Mesendoderm (in vitro differentiated cells): ENCODE data around the gene TBXA2R.
A peak's percentile ranks its signal among the peaks of the same experiment; 100 is the strongest.
"Not testable (repeated sequence)": the region's sequence is repeated elsewhere in the genome, so short reads cannot be mapped to it uniquely, and the experiment has no call there.

Experiments
- DNase-seq: peaks from one replicate; pipeline ENCODE4 v3.0.0; 2013
- H2AK5ac ChIP-seq: 2 replicates; pipeline ENCODE4 v1.6.1; 2013; ENCODE audit warnings: low read length, inconsistent platforms
- H2BK120ac ChIP-seq: 2 replicates; pipeline ENCODE4 v1.6.1; 2013; ENCODE audit warnings: low read depth, mild to moderate bottlenecking, low read length, moderate library complexity, mixed read lengths
- H2BK15ac ChIP-seq: replicated peaks from 2 replicates; pipeline ENCODE4 v1.6.1; 2013; ENCODE audit warnings: low read depth, mild to moderate bottlenecking, moderate library complexity
- H2BK5ac ChIP-seq: 2 replicates; pipeline ENCODE4 v1.6.1; 2013; ENCODE audit warnings: low read length, inconsistent platforms
- H3K18ac ChIP-seq: 2 replicates; pipeline ENCODE4 v1.6.1; 2013; ENCODE audit warnings: mild to moderate bottlenecking, low read length, mixed read lengths
- H3K23ac ChIP-seq: one replicate; pipeline ENCODE4 v1.6.1; 2013; ENCODE audit warnings: low read length
- H3K27ac ChIP-seq: 2 replicates; pipeline ENCODE4 v1.5.1; 2013; ENCODE audit warnings: low read depth, mild to moderate bottlenecking, inconsistent platforms, low read length, moderate library complexity
- H3K27me3 ChIP-seq: 2 replicates; pipeline ENCODE4 v1.6.1; 2013; ENCODE audit warnings: low read length, control low read depth, mild to moderate bottlenecking, inconsistent platforms; ENCODE audit not compliant: insufficient read depth, poor library complexity
- H3K36me3 ChIP-seq: 2 replicates; pipeline ENCODE4 v1.6.1; 2013; ENCODE audit warnings: low read length, inconsistent platforms; ENCODE audit not compliant: control insufficient read depth, insufficient read depth
- H3K4ac ChIP-seq: one replicate; pipeline ENCODE4 v1.6.1; 2013; ENCODE audit warnings: low read depth, mild to moderate bottlenecking, low read length, moderate library complexity
- H3K4me1 ChIP-seq: 2 replicates; pipeline ENCODE4 v1.6.1; 2013; ENCODE audit warnings: low read depth, low read length, inconsistent platforms; ENCODE audit not compliant: control insufficient read depth
- H3K4me2 ChIP-seq: 2 replicates; pipeline ENCODE4 v1.6.1; 2013; ENCODE audit warnings: low read length
- H3K4me3 ChIP-seq: 2 replicates; pipeline ENCODE4 v1.5.1; 2013; ENCODE audit warnings: mild to moderate bottlenecking, low read length
- H3K56ac ChIP-seq: one replicate; pipeline ENCODE4 v1.6.1; 2013; ENCODE audit warnings: low read length
- H3K79me1 ChIP-seq: 2 replicates; pipeline ENCODE4 v1.6.1; 2013; ENCODE audit warnings: low read length, inconsistent platforms
- H3K79me2 ChIP-seq: 2 replicates; pipeline ENCODE4 v1.6.1; 2013; ENCODE audit warnings: mild to moderate bottlenecking, low read length; ENCODE audit not compliant: control insufficient read depth, insufficient read depth
- H3K9ac ChIP-seq: 2 replicates; pipeline ENCODE4 v1.6.1; 2013; ENCODE audit warnings: low read length, inconsistent platforms
- H4K5ac ChIP-seq: one replicate; pipeline ENCODE4 v1.6.1; 2013; ENCODE audit warnings: low read length
- H4K8ac ChIP-seq: one replicate; pipeline ENCODE4 v1.6.1; 2013; ENCODE audit warnings: low read depth, mild to moderate bottlenecking, control low read depth, low read length, moderate library complexity
- WGBS: extraction: QIAGEN DNeasy Blood & Tissue Kit; methylation state at CpG from one replicate; pipeline ENCODE4 v1.1.7; 2013; ENCODE audit warnings: low lambda C conversion rate, missing lambda C conversion rate; ENCODE audit not compliant: insufficient coverage; ENCODE audit errors: extremely low coverage; 5-methylcytosine and 5-hydroxymethylcytosine counted together

Gene TBXA2R

GRCh38 chr19:3581792-3582191 lies 24.9 kb downstream of the TBXA2R start:
- not testable (repeated sequence) for H3K4me2 ChIP-seq, H2BK15ac ChIP-seq, H3K4ac ChIP-seq, H3K9ac ChIP-seq, H3K23ac ChIP-seq, H3K36me3 ChIP-seq, H3K79me2 ChIP-seq, H3K18ac ChIP-seq, H2AK5ac ChIP-seq, H2BK5ac ChIP-seq, H3K27ac ChIP-seq, H3K27me3 ChIP-seq, H4K5ac ChIP-seq, H3K79me1 ChIP-seq, H3K4me3 ChIP-seq, H3K56ac ChIP-seq, H4K8ac ChIP-seq, DNase-seq, H3K4me1 ChIP-seq, H2BK120ac ChIP-seq
- no CpG with 5 or more reads among the region's 4 CpGs for WGBS

DNA sequence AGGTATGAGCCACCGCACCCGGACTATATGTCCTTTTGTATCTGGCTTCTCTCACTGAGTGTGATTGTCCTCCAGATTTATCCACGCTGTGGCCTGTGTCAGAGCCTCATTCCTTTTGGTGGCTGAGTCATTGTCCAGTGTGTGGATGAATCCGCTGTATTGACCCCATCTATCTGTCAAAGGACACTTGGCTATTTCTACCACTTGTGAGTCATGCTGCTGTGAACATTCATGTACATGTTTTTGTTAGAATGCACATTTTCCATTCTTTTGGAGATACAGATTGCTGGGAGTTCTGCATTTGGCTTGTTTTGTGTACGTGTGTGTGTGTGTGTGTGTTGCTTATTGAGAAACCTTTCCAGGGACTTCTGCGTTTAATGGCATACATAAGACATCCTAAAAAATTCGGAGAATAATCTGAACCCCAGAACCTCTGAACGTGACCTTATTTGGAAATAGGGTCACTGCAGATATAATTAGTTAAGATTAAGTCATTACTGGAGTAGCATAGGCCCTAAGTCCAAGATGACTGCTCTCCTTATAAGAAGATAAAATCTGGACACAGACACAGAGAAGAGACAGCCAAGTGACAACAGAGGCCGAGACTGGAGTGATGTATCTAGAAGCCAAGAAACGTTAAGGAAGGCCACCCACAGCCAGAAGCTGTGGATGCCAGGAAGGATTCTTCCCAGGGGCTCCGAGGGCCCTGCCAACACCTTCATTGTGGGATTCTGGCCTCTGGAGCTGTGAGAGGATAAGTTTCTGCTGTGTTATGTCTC lies 26.3 kb downstream of the TBXA2R start:
- no peaks in the 10 kb centered on the region for H3K36me3 ChIP-seq
- no peak overlapping the region for H2AK5ac ChIP-seq
- H4K8ac ChIP-seq, result no peak overlapping the region
- H3K79me1 ChIP-seq, result no peaks in the 10 kb centered on the region
- H3K23ac ChIP-seq, result no peak overlapping the region
- no peak overlapping the region for H3K9ac ChIP-seq
- no peak overlapping the region for H3K4me3 ChIP-seq
- peaks cover 4% of the 10 kb centered on the region for H3K4me1 ChIP-seq
- H3K56ac ChIP-seq, result no peak overlapping the region
- no peak overlapping the region for H3K27ac ChIP-seq
- H3K27me3 ChIP-seq, result peaks cover 2% of the 10 kb centered on the region
- H2BK5ac ChIP-seq, result no peak overlapping the region
- H2BK15ac ChIP-seq, result no peak overlapping the region
- DNase-seq, result no peak
- no peak overlapping the region for H4K5ac ChIP-seq
- H2BK120ac ChIP-seq, result no peak overlapping the region
- H3K18ac ChIP-seq, result no peak overlapping the region
- H3K4me2 ChIP-seq, result no peak overlapping the region
- H3K4ac ChIP-seq, result no peak overlapping the region
- H3K79me2 ChIP-seq, result no peaks in the 10 kb centered on the region
- no CpG with 5 or more reads among the region's 11 CpGs for WGBS

- H3K4me2 ChIP-seq, result no peak overlapping the region
- H3K27ac ChIP-seq, result no peak overlapping the region
- no peak overlapping the region for H3K56ac ChIP-seq
- H2BK120ac ChIP-seq, result no peak overlapping the region
- no peaks in the 10 kb centered on the region for H3K79me2 ChIP-seq
- H3K79me1 ChIP-seq, result no peaks in the 10 kb centered on the region
- H3K23ac ChIP-seq, result no peak overlapping the region
- no peak overlapping the region for H2BK15ac ChIP-seq
- peaks cover 4% of the 10 kb centered on the region for H3K4me1 ChIP-seq
- H2AK5ac ChIP-seq, result no peak overlapping the region
- H2BK5ac ChIP-seq, result no peak overlapping the region
- no peak for DNase-seq
- no peak overlapping the region for H3K4me3 ChIP-seq
- H4K5ac ChIP-seq, result no peak overlapping the region
- H3K27me3 ChIP-seq, result no peaks in the 10 kb centered on the region
- H3K4ac ChIP-seq, result no peak overlapping the region
- no peak overlapping the region for H3K18ac ChIP-seq
- no peaks in the 10 kb centered on the region for H3K36me3 ChIP-seq
- no peak overlapping the region for H3K9ac ChIP-seq
- WGBS, result no CpG with 5 or more reads among the region's 17 CpGs
- H4K8ac ChIP-seq, result no peak overlapping the region
Observed at GRCh38 chr19:3578390-3578789, 28.3 kb downstream of the TBXA2R start.

- no peaks in the 10 kb centered on the region for H3K27me3 ChIP-seq
- no CpG with 5 or more reads among the region's 60 CpGs for WGBS
- H3K23ac ChIP-seq, result no peak overlapping the region
- H3K27ac ChIP-seq, result no peak overlapping the region
- H3K56ac ChIP-seq, result peak overlapping the region; percentile 76
- no peak overlapping the region for H4K5ac ChIP-seq
- peaks cover 4% of the 10 kb centered on the region for H3K4me1 ChIP-seq
- no peak overlapping the region for H2BK15ac ChIP-seq
- H4K8ac ChIP-seq, result no peak overlapping the region
- H3K79me2 ChIP-seq, result no peaks in the 10 kb centered on the region
- no peaks in the 10 kb centered on the region for H3K79me1 ChIP-seq
- H3K36me3 ChIP-seq, result no peaks in the 10 kb centered on the region
- H3K4me2 ChIP-seq, result peak overlapping the region; percentile 25
- peak overlapping the region; percentile 64 for H3K9ac ChIP-seq
- no peak overlapping the region for H2BK120ac ChIP-seq
- DNase-seq, result peak; percentile 45
- H3K4ac ChIP-seq, result no peak overlapping the region
- no peak overlapping the region for H2BK5ac ChIP-seq
- no peak overlapping the region for H3K4me3 ChIP-seq
- no peak overlapping the region for H2AK5ac ChIP-seq
- peak overlapping the region; percentile 35 for H3K18ac ChIP-seq
Observed at GRCh38 chr19:3577723-3578344, 28.8 kb downstream of the TBXA2R start.

- Histone ChIP-seq H3K4me1 (peaks cover 6% of the 10 kb centered on the region), H3K23ac (peak overlapping the region; percentile 66), H3K79me1 (no peaks in the 10 kb centered on the region), H4K5ac (no peak overlapping the region), H3K4me3 (peak overlapping the region; percentile 71), H3K27ac (peak overlapping the region; percentile 59), H3K56ac (peak overlapping the region; percentile 99), H2AK5ac (no peak overlapping the region), H3K36me3 (no peaks in the 10 kb centered on the region), H3K4ac (no peak overlapping the region), H2BK5ac (no peak overlapping the region), H3K79me2 (no peaks in the 10 kb centered on the region), H2BK15ac (no peak overlapping the region), H2BK120ac (no peak overlapping the region), H4K8ac (no peak overlapping the region), H3K4me2 (peak overlapping the region; percentile 93), H3K18ac (peak overlapping the region; percentile 35), H3K9ac (peak overlapping the region; percentile 93), H3K27me3 (no peaks in the 10 kb centered on the region)
- DNase-seq, result peak; percentile 86
- WGBS, result no CpG with 5 or more reads among the region's 78 CpGs
Observed at GRCh38 chr19:3576696-3577443, 29.8 kb downstream of the TBXA2R start.
